Activated T-cell treated with anti-CD3 and anti-CD28 coated beads, Interleukin-2, amount 50 U/mL, for 48 hours (primary cell): ENCODE data around the gene TBC1D24.

Experiments
- DNase-seq, 2 experiments: peaks; one replicate each; pipeline ENCODE4 v3.0.0-alpha.2; 2020

Gene TBC1D24

DNA sequence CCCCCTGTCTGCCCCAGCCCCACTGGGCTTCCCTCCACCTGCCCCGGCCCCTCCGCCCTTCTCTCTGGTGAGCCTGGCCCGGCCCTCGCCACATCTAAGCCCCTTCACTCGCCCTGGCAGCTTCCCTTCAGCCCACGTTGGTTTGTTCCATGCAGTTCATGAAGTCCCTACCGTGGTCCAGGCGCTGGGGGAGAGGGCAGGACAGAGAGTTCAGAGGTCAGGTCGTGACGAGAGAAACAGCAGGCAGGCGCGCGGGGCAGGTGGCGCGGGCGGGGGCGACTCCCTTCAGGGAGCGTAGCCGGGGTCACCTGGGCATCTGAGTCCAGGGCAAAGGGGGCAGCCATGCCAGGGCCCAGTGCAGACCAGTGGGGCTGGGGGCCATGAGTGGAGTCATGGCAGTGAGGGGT is 23.9 kb upstream of the TBC1D24 start:
- DNase-seq = no peak

DNA sequence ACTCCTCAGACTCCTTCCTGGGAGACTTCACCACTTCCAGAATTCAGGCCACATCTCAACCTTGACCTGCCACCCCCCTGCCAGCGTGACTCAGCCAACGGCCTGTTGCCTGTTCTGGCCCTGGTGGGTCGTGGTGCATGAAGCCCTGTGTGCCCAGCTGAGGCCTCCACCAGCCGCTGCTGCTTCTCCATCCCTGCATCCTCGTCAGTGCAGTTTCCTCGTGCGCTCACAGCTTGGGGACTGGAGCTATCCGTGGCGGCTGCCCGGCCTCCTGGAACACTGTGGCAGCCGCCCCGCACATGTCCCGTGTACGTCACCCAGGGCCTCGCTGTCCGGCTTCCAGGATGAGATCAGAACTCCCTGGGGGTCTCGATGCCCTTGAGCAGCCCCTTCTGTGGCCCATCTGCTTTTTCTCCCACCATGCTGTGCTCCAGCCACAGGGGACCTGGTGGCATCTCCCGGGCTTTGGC is 23.0 kb upstream of the TBC1D24 start:
- DNase-seq = no peak

DNA sequence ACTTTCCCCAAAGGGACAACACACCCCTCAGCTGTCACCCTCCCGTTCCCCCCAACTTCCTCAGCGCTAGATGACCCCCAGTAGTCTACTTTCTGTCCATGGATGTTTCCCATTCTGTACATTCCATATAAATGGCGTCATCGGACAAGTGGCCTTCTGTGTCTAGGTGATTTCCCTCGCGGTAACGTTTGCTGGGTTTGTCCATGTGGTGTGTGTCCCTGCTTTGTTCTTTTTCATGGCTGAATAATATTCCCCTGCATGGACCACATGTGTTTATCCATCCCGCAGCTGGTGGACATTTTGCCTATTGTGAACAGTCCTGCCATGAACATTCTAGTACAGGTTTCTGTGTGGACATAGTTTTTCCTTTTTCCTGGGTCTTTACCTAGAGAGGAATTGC is 22.3 kb upstream of the TBC1D24 start:
- DNase-seq = no peak

DNA sequence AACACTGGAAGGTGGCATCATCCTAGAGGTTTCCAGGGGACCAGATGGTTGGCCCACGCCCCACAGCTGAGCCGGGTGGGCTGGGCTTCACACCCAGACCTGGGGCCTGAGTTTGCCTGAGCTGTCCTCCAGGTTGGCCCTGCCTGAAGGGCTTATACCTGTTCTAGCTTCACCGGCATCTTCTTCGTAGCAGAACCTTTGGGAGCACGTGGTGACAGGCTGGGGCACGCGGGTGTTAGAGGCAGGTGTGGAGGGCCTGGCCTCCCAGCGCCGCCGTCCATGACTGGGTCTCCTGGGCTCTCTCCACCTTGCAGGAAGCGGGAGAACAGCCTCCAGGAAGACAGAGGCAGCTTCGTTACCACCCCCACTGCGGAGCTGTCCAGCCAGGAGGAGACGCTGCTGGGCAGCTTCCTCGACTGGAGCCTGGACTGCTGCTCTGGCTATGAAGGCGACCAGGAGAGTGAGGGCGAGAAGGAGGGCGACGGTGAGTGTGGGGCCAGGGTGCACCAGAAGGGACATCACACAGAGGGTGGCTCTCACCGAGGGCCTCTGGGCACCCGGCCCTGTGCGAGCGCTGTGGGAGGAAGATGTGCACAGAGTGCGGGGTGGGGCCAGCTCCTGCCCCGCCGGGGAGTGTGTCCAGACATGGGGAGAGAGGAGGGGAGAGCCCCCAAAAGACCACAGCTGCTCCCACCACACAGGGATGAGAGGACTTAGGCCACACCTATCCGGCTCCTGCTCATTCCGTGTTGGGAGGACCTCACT is 19.7 kb upstream of the TBC1D24 start:
- no peak for DNase-seq

DNA sequence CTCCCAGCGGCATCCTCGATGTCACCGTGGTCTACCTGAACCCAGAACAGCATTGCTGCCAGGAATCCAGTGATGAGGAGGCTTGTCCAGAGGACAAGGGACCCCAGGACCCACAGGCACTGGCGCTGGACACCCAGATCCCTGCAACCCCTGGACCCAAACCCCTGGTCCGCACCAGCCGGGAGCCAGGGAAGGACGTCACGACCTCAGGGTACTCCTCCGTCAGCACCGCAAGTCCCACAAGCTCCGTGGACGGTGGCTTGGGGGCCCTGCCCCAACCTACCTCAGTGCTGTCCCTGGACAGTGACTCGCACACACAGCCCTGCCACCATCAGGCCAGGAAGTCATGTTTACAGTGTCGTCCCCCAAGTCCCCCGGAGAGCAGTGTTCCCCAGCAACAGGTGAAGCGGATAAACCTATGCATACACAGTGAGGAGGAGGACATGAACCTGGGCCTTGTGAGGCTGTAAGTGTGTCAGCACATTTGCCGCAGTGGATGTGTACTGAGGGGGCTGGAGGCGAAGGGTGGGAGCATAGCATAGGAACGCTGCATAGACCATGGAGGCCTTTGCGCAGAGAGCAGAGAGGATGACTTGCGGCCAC is 18.3 kb upstream of the TBC1D24 start:
- no peak for DNase-seq

DNA sequence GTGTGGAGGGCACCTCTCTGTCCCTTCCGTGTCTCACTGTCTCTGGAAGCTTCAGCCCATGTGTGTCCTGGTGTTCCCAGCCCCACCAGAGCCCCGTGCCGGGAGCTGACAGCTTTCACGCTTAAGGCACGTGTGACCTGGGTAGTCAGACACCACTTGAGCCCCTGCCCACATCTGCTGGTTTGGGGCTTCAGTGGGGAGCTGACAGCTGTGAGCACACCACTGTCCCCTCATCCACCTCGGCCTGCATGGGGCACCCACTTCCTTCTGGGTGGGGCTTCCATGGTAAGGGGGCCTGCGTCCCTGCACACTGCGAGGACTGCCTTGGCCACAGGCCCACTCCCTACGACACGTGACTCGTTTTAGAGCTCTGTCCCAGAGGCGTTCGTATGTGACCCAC is 17.7 kb upstream of the TBC1D24 start:
- no peak for DNase-seq

DNA sequence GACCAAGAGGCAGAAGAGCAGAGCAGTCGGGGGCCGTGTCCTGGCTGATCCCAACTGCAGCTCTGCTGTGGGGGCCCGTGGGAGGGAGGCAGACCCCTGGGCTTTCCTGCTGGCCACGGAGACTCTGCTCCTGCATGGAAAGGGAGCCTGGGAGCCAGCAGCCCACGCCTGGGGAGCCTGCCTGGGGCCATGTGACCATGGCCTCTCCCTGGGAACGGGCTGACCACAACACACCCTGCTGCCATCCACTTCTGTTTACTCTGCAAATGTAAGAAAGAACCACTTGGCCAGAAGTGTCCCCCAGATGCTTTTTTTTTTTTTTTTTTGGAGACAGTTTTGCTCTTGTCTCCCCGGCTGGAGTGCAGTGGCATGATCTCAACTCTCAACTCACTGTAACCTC is 17.0 kb upstream of the TBC1D24 start:
- no peak for DNase-seq

DNA sequence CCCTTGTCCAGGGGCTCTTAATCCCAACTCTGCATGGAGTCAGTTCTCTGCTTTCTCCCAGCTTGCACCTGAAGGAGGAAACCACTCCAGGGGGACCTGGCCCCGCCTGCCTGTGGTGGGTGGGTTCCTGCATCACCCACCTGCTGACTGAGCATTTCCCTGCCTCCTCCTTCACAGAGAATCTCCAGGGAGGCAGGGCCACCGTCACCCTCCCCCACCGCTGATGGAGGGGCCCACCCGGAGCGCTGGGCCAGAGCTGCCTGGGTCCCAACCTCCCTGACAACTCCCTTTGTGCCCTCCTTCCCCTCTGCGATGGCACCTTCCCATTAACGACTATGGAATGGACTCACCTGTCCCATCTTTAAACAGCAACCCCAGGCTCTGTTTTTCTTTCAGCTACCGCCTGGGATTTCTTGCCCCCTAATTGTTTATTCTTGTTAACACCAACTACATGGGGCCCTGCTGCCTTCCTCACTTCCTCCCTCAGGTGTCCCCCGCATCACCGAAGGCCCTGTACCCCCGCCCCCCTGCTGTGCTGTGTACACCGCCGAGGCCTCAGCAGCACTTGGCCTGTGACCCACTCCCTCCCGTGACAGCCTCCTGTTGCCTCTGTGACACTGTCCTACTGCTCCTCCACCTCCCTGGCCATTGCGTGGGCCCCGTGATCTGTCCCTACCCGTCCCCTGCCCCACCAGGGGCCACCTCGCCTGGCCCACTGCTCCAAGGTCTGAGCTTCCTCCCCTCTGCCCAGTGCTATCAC is 15.9 kb upstream of the TBC1D24 start:
- peak in 1 of 2 experiments; percentile 30 for DNase-seq

DNA sequence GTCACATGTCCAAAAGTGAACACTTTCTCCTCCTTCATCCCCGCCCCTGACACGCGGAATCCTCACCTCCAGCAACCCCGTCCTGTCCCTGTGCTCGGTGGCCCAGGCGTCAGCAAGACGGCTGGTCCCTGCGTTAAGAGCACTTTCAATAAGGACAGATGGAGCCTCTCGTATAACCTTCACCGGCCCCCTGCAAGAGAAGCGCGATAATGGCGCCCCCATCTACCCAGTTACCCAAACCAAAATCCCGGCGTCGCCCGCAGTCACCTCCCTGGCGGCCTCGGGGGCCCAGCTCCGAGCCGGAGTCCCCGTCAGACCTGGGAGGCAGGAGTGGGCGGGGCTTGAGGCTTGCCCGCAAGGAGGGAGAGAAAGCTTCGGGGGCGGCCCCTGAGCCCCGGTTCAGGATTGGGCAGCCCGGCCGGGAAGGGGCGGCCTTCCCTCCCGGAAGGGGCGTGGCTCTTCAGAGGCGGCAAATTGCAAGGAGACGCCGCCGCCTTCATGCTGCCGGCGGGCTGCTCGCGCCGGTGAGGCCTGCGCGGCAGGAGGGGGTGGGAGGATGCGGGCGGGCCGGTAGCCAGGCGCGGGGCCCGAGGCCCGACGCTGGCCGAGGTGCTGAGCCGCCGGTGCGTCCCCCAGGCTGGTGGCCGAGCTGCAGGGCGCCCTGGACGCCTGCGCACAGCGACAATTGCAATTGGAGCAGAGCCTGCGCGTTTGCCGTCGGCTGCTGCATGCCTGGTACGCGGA is 15.1 kb upstream of the TBC1D24 start, which contains the start of gene TEDC2:
TEDC2 (plus strand) TSS at position 463 of the 744 bp plus-strand sequence; CDS start at position 499, 36 bp downstream.
- peak; percentile 98 for DNase-seq

DNA sequence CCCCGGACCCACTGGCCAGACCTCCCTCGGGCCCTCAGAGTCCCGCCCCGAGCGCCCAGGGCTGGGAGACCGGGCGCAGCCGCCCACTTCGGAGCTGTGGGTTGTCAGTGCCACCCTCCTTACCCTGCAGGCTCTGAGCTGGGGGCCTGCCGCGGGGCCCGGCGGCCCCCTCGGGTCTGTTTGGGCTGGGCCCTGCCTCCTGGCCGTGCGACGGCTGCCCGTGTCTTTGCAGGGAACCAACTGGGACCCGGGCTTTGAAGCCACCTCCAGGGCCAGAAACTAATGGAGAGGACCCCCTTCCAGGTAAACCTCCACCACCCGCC is 14.6 kb upstream of the TBC1D24 start:
- DNase-seq = no peak

DNA sequence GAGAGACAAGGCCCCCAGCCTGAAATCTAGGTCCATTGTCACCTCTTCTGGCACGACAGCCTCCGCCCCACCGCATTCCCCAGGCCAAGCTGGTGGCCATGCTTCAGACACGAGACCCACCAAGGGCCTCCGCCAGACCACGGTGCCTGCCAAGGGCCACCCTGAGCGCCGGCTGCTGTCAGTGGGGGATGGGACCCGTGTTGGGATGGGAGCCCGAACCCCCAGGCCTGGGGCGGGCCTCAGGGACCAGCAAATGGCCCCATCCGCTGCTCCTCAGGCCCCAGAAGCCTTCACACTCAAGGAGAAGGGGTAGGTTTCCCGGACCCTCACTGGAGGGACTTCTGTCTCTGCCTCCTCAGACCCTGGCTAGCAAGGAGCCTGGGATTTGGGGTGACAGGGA is 14.0 kb upstream of the TBC1D24 start:
- no peak for DNase-seq

DNA sequence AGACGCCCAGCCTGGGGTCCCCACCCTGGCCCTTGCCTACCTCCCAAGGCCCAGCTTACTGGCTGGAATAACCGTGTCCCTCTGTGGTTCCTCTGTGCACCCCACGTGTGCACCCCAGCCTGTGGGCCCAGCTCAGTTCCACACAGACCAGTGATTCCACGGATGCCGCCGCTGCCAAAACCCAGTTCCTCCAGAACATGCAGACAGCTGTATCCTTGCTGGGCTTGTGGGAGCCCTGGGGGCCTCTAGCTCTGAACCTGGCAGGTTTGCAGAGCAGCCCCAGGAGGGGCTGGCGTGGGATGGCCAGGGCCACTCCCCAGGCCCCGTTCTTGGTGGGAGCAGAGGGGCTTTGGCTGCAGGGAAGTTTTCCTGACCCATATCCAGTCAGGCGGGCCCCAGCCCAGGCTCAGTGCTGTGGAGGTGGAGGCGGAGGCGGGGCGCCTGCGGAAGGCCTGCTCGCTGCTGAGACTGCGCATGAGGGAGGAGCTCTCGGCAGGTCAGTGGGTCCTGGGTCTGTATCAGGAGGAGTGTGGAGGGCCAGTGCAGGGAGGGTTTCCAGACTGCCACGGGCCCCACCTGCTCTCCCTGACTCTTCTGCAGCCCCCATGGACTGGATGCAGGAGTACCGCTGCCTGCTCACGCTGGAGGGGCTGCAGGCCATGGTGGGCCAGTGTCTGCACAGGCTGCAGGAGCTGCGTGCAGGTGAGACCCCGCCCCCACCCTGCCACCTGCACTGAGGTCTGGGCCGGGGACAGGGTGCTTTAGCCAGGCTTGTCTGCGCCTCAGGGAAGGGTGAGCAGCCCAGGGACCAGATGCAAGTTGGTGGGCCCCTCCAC is 12.7 kb upstream of the TBC1D24 start:
- DNase-seq = no peak

DNA sequence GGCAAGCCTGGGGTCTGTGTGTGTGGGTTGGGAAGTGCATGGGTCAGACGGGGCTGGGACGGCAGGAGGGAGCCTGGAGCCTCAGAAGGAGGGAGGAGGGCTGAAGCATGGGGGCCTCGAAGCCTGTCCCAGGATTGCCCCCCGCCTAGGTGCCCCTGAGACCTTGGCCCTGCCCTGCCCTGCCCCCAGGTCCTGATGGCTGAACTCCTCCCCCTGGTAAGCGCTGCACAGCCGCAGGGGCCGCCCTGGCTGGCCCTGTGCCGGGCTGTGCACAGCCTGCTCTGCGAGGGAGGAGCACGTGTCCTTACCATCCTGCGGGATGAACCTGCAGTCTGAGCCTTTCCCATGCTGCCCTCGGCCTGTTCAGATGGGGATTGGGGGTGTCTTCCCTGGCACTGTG is 10.6 kb upstream of the TBC1D24 start:
- DNase-seq = no peak

DNA sequence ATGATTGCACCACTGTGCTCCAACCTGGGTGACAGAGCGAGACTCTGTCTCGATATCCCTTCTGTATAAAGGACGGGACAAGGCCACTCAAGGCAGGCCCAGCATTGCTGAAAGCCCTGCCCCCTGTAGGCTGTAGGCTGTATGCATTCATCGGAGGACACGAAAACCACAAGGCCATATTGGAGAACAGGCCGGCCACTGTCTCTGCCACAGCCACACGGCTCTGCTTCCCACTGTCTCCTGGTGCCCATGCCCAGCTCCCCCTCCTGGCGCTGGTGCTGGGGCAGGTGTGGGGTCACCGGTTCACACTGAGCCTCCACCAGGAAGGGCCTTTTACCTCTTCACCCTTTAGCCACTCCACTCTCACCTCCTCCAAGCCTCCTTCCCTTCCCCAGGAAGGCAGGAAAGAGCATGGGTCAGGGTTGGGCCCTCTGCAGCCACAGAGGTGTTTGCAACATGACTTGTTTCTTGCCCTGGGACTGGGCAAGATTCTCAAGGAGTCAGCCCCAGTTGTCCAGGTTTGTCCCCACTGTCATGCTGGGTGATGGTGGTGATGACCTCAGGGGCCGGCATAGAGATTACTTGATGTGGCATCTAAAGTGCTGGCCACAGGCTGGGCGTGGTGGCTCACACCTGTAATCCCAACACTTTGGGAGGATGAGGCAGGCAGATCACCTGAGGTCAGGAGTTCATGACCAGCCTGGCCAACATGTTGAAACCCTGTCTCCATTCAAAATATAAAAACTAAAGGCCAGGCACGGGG is 9.1 kb upstream of the TBC1D24 start:
- DNase-seq = no peak

DNA sequence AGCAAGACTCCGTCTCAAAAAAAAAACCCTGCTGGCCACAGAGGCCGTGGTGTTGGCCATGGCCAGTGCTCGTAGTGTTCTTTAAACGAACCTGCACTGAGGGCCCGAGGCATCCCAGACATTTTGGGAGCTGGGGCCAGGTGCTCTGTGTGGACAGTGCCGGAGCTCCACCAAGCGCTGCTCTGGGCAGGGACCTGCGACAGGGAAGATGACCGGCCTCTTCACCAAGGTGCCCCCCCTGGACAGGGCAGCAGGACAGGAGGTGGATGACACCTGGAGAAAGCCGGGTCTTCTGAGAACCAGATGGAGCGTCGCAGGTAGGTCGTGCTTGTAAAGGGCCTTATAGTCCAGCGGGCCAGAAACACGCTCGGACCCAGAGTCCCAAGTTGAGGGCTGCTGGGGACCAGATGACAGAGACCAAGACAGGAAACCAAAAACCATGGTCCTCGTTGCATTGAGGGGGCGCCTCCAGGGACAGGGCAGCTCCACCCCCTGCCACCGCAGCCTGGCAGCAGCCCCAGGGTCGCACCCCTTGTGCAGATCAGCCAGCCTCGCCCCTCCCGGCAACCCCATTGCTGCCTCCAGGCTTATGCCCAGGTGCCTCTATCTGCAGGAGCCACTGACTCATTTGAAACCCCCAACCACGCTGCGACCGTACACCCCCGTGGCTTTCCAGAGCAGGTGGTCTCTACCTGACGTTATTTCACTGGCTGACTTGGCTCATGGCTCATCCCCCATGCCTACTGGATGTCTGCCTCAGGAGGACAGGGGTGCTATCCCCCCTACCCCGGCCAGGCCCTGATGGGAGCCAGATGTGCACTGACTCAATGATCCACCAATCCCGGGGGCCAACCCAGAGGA is 8.0 kb upstream of the TBC1D24 start:
- DNase-seq = no peak

DNA sequence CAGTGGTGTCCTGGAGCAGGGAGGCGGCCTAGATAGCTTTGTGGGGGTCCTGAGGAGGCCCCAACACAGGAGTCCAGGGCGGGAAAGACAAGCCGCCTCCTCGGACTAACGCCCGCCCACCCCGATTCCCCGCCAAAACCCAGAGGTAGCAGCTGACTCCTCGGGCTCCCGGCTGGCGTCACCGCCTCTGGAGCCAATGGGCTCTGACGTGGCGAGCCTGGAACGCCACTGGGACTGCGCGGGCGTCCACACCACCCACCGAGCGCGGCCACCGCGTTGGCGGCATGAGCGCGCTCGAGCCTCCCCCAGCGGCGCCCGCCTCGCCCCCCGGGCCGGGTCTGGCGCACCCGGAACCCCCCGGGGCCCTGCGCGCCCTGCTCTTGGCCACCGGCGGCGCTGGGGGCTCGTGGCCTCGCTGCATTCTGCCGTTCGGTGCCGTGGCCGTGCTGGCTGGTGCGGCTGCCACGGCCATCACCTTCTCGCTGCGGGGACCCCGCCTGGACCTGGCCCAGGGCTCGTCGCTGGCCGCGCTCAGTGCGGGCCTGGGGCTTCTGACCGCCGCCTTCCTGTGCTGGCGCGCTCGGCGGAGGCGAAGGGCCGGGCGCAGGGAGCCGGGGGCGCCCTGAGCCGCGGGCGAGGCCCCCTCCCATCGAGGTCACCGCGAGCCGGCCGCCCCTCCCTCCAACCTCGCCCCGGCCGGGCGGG is 7.2 kb upstream of the TBC1D24 start:
- peak in 1 of 2 experiments; percentile 56 for DNase-seq

DNA sequence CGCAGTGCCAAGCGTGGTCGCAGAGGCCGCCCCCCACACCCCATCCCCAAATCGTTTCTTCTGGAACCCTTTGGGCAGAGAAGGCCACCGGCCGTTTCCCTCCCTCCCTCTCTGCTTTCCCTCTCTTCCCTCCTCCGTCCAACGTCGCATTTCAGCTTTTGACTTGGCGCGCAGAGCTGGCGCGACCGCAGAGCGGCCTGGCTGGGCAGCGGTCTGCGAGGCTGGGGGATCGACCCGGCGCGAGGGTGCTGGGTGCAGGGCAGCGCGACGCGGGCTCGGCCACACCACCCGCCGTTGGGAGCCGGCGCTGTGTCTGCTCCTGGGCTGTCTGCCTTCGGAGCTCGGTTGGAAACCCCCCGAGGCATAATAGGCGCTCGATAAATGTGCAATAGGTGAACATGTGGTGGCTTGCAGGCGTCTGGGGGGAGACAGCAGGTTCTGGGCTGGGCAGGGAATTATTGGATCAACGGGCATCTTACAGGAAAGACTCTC is 6.6 kb upstream of the TBC1D24 start:
- DNase-seq = no peak

DNA sequence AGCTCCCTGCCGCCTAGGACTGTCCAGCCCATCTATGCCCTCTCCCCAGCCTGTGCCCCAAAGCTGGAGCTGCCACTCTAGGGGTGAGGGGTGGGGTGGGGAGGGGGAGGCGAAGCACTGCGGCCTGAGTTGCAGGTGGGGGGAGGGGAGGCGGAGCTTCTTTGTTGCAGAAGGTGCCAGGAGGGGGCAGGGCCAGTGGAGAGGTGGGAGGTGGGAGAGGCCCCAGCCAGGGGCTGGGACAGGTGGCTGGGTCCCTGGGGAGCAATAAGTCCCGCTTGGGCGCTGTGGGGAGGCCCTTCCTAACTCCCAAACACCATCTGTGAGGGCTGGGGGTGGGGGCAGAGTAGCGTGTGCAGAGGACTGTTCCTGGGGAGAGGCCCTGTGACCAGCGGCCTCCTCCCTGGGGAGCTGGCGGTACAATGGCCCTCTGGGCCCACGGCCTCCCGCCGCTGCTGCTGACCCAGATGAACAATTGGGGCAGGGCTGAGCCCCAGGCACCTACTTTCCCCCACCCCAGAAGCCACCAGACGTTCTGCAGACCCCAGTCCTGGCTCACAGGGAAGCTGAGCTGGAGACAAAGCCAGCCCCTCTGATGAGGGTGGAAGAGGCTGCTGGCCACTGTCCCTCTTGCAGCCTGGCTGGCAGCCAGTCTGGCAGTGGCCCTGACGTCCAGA is 6.1 kb upstream of the TBC1D24 start:
- DNase-seq = no peak
